B cell (primary cell): ENCODE results near the gene COL6A5. TPM values are rescaled to one million over a fixed set of nuclear protein-coding genes. Genes with fewer than 3 reads are reported as not detected.

Experiments
- ATAC-seq: fragments of 200-7000 bp; cut with Tn5 transposase; one replicate; pipeline ENCODE4 v1.10.0; 2021; ENCODE audit warnings: low read depth, mild to moderate bottlenecking, moderate number of reproducible peaks, moderate library complexity
- CTCF ChIA-PET: fragments of 350-600 bp; sonication (Branson Sonifier 250); formaldehyde crosslinking; loops from one replicate; lab custom pipeline; 2021; ENCODE audit warnings: antibody characterized with exemption, inconsistent platforms; lab: Charles Lee
- POLR2A ChIA-PET: fragments of 350-600 bp; sonication (Branson Sonifier 250); formaldehyde crosslinking; loops from one replicate; lab custom pipeline; 2021; ENCODE audit warnings: antibody characterized with exemption; lab: Charles Lee
- DNase-seq: peaks from one replicate; pipeline ENCODE4 v3.0.0; 2013
- H2AFZ ChIP-seq: 2 replicates; pipeline ENCODE4 v1.6.1; 2012; ENCODE audit warnings: mild to moderate bottlenecking, low read depth, low read length; ENCODE audit not compliant: insufficient read depth, poor library complexity, severe bottlenecking
- H3K27ac ChIP-seq, 2 donors: 1 replicate in 1 of 2; 2 replicates in 1 of 2; pipeline ENCODE4 v1.5.1; 2012 to 2013; ENCODE audit warnings: low read length in 2 of 2, mild to moderate bottlenecking in 2 of 2, moderate library complexity in 1 of 2
- H3K27me3 ChIP-seq, 4 experiments: fragments of 200-600 bp in 1 of 4; sonication (generic) in 1 of 4; replicated peaks in 1 of 4; 1 replicate in 2 of 4; 2 replicates in 2 of 4; pipeline versions ENCODE4 v1.6.1 to v1.7.0; 2013 to 2016; ENCODE audit warnings: low read length in 3 of 4, mild to moderate bottlenecking in 2 of 4, mixed read lengths in 1 of 4, moderate library complexity in 1 of 4; ENCODE audit not compliant: insufficient read depth in 4 of 4, control insufficient read depth in 3 of 4; ENCODE audit errors: control extremely low read depth in 1 of 4
- H3K36me3 ChIP-seq, 2 experiments: replicated peaks in 1 of 2; 1 replicate in 1 of 2; 2 replicates in 1 of 2; pipeline versions ENCODE4 v1.6.1 to v1.7.1; 2013; ENCODE audit warnings: low read length in 1 of 2; ENCODE audit not compliant: insufficient read depth in 2 of 2, control insufficient read depth in 1 of 2; ENCODE audit errors: control extremely low read depth in 1 of 2, extremely low read depth in 1 of 2
- H3K4me1 ChIP-seq, 2 donors: fragments of 200-600 bp in 1 of 2; sonication (generic) in 1 of 2; 1 replicate in 1 of 2; 2 replicates in 1 of 2; pipeline versions ENCODE4 v1.5.1 to v1.6.1; 2013 to 2017; ENCODE audit warnings: low read length in 2 of 2; ENCODE audit not compliant: control insufficient read depth in 2 of 2, insufficient read depth in 2 of 2
- H3K4me2 ChIP-seq: replicated peaks from 2 replicates; pipeline ENCODE3; 2012; ENCODE audit warnings: mild to moderate bottlenecking, low read depth, low read length; ENCODE audit not compliant: poor library complexity, severe bottlenecking
- H3K4me3 ChIP-seq, 5 experiments: fragments of 200-600 bp in 1 of 5; sonication (generic) in 1 of 5; 1 replicate in 3 of 5; 2 replicates in 2 of 5; pipeline versions ENCODE4 v1.5.1 to v1.7.0; 2011 to 2016; ENCODE audit warnings: low read length in 4 of 5, mild to moderate bottlenecking in 4 of 5, low read depth in 2 of 5, control low read depth in 1 of 5, moderate library complexity in 1 of 5; ENCODE audit not compliant: insufficient read depth in 1 of 5; ENCODE audit errors: control extremely low read depth in 1 of 5, extremely low read depth in 1 of 5
- H3K79me2 ChIP-seq: fragments of 200-600 bp; sonication (generic); one replicate; pipeline ENCODE4 v1.6.0; 2016; ENCODE audit warnings: low read length; ENCODE audit not compliant: control insufficient read depth, insufficient read depth
- H3K9ac ChIP-seq: fragments of 200-600 bp; sonication (generic); 2 replicates; pipeline ENCODE4 v1.6.1; 2017; ENCODE audit warnings: mild to moderate bottlenecking, low read length, moderate library complexity
- H3K9me3 ChIP-seq, 3 donors: one replicate each; pipeline versions ENCODE4 v1.6.1 to v1.7.1; 2013; ENCODE audit warnings: low read length in 2 of 3; ENCODE audit not compliant: control insufficient read depth in 2 of 3, insufficient read depth in 1 of 3; ENCODE audit errors: control extremely low read depth in 1 of 3
- H4K20me1 ChIP-seq: 2 replicates; pipeline ENCODE4 v1.6.0; 2012; ENCODE audit warnings: mild to moderate bottlenecking, low read length; ENCODE audit not compliant: insufficient read depth, control insufficient read depth, poor library complexity, severe bottlenecking
- H3K27ac Mint-ChIP-seq: one replicate; pipeline ENCODE4 v1.8.0; 2021; ENCODE audit warnings: mixed read lengths
- H3K27me3 Mint-ChIP-seq: one replicate; pipeline ENCODE4 v1.8.0; 2021; ENCODE audit warnings: mixed read lengths
- H3K4me1 Mint-ChIP-seq: one replicate; pipeline ENCODE4 v1.8.0; 2021; ENCODE audit warnings: mixed read lengths
- H3K4me3 Mint-ChIP-seq: one replicate; pipeline ENCODE4 v1.8.0; 2021; ENCODE audit warnings: mixed read lengths
- H3K9me3 Mint-ChIP-seq: one replicate; pipeline ENCODE4 v1.8.0; 2022; ENCODE audit warnings: mixed read lengths; ENCODE audit not compliant: insufficient read depth
- EZH2 ChIP-seq: IDR thresholded peaks from 2 replicates; pipeline ENCODE4 v1.6.1; 2012; ENCODE audit warnings: borderline replicate concordance, low read depth, mild to moderate bottlenecking, moderate library complexity, low read length; ENCODE audit not compliant: insufficient read depth, poor library complexity, severe bottlenecking
- WGBS: methylation state at CpG from one replicate; pipeline ENCODE4 v1.1.5; 2013; ENCODE audit warnings: missing lambda C conversion rate; ENCODE audit not compliant: insufficient coverage; 5-methylcytosine and 5-hydroxymethylcytosine counted together
- intact Hi-C: fragments of 100-400 bp; cut with micrococcal nuclease; formaldehyde crosslinking; loops from one replicate; pipeline ENCODE4 v1.10.0; 2022
- polyA plus RNA-seq: library from polyadenylated mRNA; depleted of rRNA; stranded (reverse); fragments of >200 nt; gene quantifications from 2 replicates; pipeline ENCODE4 v1.2.3, GENCODE V29; 2012
- total RNA-seq, 2 donors: library from RNA; stranded (reverse); fragments of 120-200 nt in 1 of 2; gene quantifications; 1 replicate in 1 of 2; 2 replicates in 1 of 2; pipeline versions ENCODE4 v1.2.3 to v1.2.4, GENCODE V29; 2013 to 2022
- TF ChIP-seq, protein P1 (sequence below): fragments of 200-600 bp; IDR thresholded peaks from one replicate; pipeline ENCODE4 v1.8.0; 2022; ENCODE audit warnings: antibody characterized with exemption, mild to moderate bottlenecking

The COL6A5 gene
- total and polyA plus RNA-seq, 2 donors (not counting 1 experiment from before 2014, with no cell fraction given) = not detected

DNA sequence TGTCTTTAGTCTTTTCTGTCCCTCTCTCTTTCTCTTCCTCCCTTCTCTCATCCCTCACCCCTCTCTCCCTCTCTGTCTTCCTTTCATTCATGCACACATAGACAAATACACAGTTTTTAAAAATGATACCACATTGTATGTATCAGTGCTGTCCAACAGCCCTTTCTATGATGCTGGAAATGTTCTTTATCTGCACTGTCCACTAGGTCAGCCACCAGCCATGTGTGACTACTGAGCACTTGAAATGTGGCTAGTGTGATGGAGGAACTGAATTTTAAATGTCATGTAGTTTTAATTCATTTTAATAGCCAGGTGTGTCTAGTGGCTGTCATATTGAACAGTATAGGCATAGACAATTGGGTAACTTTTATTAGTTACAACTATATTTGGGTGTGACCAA is 34.9 kb downstream of the COL6A5 start:
- TF ChIP-seq, protein P1, sequence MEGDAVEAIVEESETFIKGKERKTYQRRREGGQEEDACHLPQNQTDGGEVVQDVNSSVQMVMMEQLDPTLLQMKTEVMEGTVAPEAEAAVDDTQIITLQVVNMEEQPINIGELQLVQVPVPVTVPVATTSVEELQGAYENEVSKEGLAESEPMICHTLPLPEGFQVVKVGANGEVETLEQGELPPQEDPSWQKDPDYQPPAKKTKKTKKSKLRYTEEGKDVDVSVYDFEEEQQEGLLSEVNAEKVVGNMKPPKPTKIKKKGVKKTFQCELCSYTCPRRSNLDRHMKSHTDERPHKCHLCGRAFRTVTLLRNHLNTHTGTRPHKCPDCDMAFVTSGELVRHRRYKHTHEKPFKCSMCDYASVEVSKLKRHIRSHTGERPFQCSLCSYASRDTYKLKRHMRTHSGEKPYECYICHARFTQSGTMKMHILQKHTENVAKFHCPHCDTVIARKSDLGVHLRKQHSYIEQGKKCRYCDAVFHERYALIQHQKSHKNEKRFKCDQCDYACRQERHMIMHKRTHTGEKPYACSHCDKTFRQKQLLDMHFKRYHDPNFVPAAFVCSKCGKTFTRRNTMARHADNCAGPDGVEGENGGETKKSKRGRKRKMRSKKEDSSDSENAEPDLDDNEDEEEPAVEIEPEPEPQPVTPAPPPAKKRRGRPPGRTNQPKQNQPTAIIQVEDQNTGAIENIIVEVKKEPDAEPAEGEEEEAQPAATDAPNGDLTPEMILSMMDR = no peak
- TF ChIP-seq EZH2 = no peak
- ChIA-PET POLR2A (no interaction called here), CTCF (no interaction called here)
- Histone ChIP-seq H3K27ac (no peak overlapping the region), H3K4me1 (no peaks in the 10 kb centered on the region), H3K27me3 (no peaks in the 10 kb centered on the region), H4K20me1 (no peaks in the 10 kb centered on the region), H2AFZ (no peak overlapping the region), H3K9ac (no peak overlapping the region), H3K9me3 (no peaks in the 10 kb centered on the region), H3K36me3 (no peaks in the 10 kb centered on the region), H3K4me2 (no peak overlapping the region), H3K4me3 (no peak overlapping the region), H3K79me2 (no peaks in the 10 kb centered on the region)
- Mint-ChIP-seq H3K9me3 (no peaks in the 10 kb centered on the region), H3K4me3 (no peak overlapping the region), H3K27ac (no peak overlapping the region), H3K27me3 (peaks cover 7% of the 10 kb centered on the region), H3K4me1 (no peaks in the 10 kb centered on the region)
- ATAC-seq = no peak
- intact Hi-C loops = no loop called here
- DNase-seq = no peak

DNA sequence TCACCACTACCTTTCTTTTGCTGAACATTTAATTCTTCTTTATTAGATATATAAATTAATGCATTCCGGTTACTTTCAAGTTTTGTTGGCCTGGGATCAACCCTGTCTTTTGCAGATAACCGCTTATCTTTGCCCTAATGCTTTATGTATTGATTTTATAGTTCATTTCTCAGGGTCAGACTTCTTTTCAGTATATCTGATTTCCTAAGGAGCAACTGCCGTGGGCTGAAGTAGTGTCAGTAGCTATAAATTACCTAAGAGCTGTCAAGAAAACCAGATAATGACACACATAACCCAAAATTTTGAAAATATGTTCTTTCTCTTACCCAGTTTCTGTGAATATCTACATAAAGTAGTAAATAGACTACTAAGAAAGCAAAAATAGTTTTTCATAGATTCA is 38.0 kb downstream of the COL6A5 start:
- H3K4me1 Mint-ChIP-seq = no peaks in the 10 kb centered on the region
- no CpG with 5 or more reads among the region's 3 CpGs for WGBS
- Histone ChIP-seq H3K4me1 (no peaks in the 10 kb centered on the region), H3K36me3 (no peaks in the 10 kb centered on the region), H3K4me2 (no peak overlapping the region), H3K4me3 (no peak overlapping the region), H4K20me1 (no peaks in the 10 kb centered on the region), H3K79me2 (no peaks in the 10 kb centered on the region), H2AFZ (no peak overlapping the region), H3K9ac (no peak overlapping the region), H3K27me3 (no peaks in the 10 kb centered on the region), H3K27ac (no peak overlapping the region), H3K9me3 (no peaks in the 10 kb centered on the region)
- CTCF ChIA-PET = no interaction called here
- H3K4me3 Mint-ChIP-seq = no peak overlapping the region
- no peak for ATAC-seq
- intact Hi-C loops = no loop called here
- no peak overlapping the region for H3K27ac Mint-ChIP-seq
- peaks cover 7% of the 10 kb centered on the region for H3K27me3 Mint-ChIP-seq
- no peaks in the 10 kb centered on the region for H3K9me3 Mint-ChIP-seq
- TF ChIP-seq, protein P1 = no peak
- no peak for TF ChIP-seq EZH2
- POLR2A ChIA-PET = no interaction called here
- DNase-seq = no peak
